MM.1S (cell line): ENCODE measurements around the gene OR12D3.
"Not testable (repeated sequence)": the region's sequence is repeated elsewhere in the genome, so short reads cannot be mapped to it uniquely, and the experiment has no call there.

ENCODE experiments used
- DNase-seq: peaks from one replicate; pipeline ENCODE4 v3.0.0-alpha.2; 2015
- H2AFZ ChIP-seq: fragments of 300-600 bp; sonication (generic); 2 replicates; pipeline ENCODE4 v1.6.0; 2016; ENCODE audit warnings: antibody characterized with exemption, low read length
- H3F3A ChIP-seq: fragments of 300-600 bp; sonication (generic); 2 replicates; pipeline ENCODE4 v1.6.1; 2016; ENCODE audit warnings: mild to moderate bottlenecking, antibody characterized with exemption, low read length, moderate library complexity, mixed read lengths; ENCODE audit not compliant: insufficient read depth
- H3K27ac ChIP-seq: fragments of 300-600 bp; sonication (generic); 2 replicates; pipeline ENCODE4 v1.5.1; 2016; ENCODE audit warnings: mild to moderate bottlenecking, low read length
- H3K27me3 ChIP-seq: fragments of 300-600 bp; sonication (generic); replicated peaks from 2 replicates; pipeline ENCODE4 v1.6.0; 2016; ENCODE audit warnings: low read length; ENCODE audit not compliant: insufficient read depth
- H3K36me3 ChIP-seq: fragments of 300-600 bp; sonication (generic); replicated peaks from 2 replicates; pipeline ENCODE4 v1.6.1; 2016; ENCODE audit warnings: mild to moderate bottlenecking, low read length, mixed read lengths; ENCODE audit not compliant: insufficient read depth
- H3K4me1 ChIP-seq: fragments of 300-600 bp; sonication (generic); 2 replicates; pipeline ENCODE4 v1.6.1; 2016; ENCODE audit warnings: low read length, mixed read lengths
- H3K4me2 ChIP-seq: fragments of 300-600 bp; sonication (generic); 2 replicates; pipeline ENCODE4 v1.6.0; 2016; ENCODE audit warnings: low read depth, low read length
- H3K4me3 ChIP-seq: fragments of 300-600 bp; sonication (generic); 2 replicates; pipeline ENCODE4 v1.5.1; 2016; ENCODE audit warnings: low read length, mixed read lengths
- H3K79me2 ChIP-seq: fragments of 300-600 bp; sonication (generic); 2 replicates; pipeline ENCODE4 v1.6.1; 2016; ENCODE audit warnings: mixed run types, low read length, mixed read lengths
- H3K9ac ChIP-seq: fragments of 300-600 bp; sonication (generic); 2 replicates; pipeline ENCODE4 v1.6.1; 2016; ENCODE audit warnings: low read length, mixed read lengths
- H3K9me2 ChIP-seq: fragments of 300-600 bp; sonication (generic); replicated peaks from 2 replicates; pipeline ENCODE4 v1.6.1; 2016; ENCODE audit warnings: mild to moderate bottlenecking, low read length, mixed read lengths; ENCODE audit not compliant: insufficient read depth
- H3K9me3 ChIP-seq: fragments of 300-600 bp; sonication (generic); replicated peaks from 2 replicates; pipeline ENCODE4 v1.6.1; 2016; ENCODE audit warnings: mild to moderate bottlenecking, low read length, mixed read lengths; ENCODE audit not compliant: insufficient read depth
- H4K20me1 ChIP-seq: fragments of 300-600 bp; sonication (generic); 2 replicates; pipeline ENCODE4 v1.6.1; 2016; ENCODE audit warnings: mild to moderate bottlenecking, low read length, moderate library complexity, mixed read lengths; ENCODE audit not compliant: insufficient read depth
- EZH2 ChIP-seq: fragments of 300-600 bp; sonication (generic); optimal IDR thresholded peaks from 2 replicates; pipeline ENCODE3; 2017; ENCODE audit warnings: low read depth, mild to moderate bottlenecking, antibody characterized with exemption, low read length, mixed read lengths
- EZH2phosphoT487 ChIP-seq: fragments of 300-600 bp; sonication (generic); IDR thresholded peaks from 2 replicates; pipeline ENCODE4 v1.6.1; 2018; ENCODE audit warnings: antibody characterized with exemption, low read length
- TF ChIP-seq, protein P1 (sequence below): fragments of 300-600 bp; sonication (generic); IDR thresholded peaks from 2 replicates; pipeline ENCODE4 v1.5.1; 2016; ENCODE audit warnings: antibody characterized with exemption, low read length, mixed read lengths

OR12D3 gene

DNA sequence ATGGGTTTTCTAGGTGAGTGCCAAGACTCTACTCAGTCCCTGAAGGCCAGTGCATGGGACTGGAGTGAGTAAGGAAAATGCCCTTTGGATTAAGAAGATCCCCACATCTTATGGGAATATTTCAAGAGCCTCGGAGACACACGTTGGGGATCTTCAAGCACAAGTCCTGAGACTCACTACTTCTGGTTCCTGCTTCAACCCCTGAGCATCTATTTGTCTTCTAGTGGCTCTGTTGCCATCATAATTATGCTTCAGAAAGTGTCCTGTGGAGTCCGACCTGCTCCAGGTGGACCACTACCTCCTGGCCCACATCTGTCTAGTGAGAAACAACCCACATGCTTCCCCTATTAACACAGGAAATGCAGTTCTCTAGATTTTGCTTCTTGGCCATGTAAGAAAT, 6.3 kb downstream of the OR12D3 start, which contains the start of gene OR5V1:
OR5V1 (minus strand) TSS at position 101 of the 400 bp plus-strand sequence. CDS start 12,670 bp downstream, outside the sequence.
- Histone ChIP-seq H3K4me2 (no peak within 1 kb of the TSS), H3K9ac (no peak within 1 kb of the TSS), H3F3A (no peaks in the 10 kb centered on the region), H3K79me2 (no peaks in the 10 kb centered on the region), H3K4me1 (no peaks in the 10 kb centered on the region), H2AFZ (no peak within 1 kb of the TSS), H4K20me1 (no peaks in the 10 kb centered on the region), H3K4me3 (no peak within 1 kb of the TSS), H3K36me3 (no peaks in the 10 kb centered on the region), H3K9me3 (no peaks in the 10 kb centered on the region), H3K9me2 (no peaks in the 10 kb centered on the region), H3K27me3 (no peaks in the 10 kb centered on the region), H3K27ac (no peak within 1 kb of the TSS)
- DNase-seq: no peak
- TF ChIP-seq EZH2phosphoT487 (no peak), EZH2 (no peak)
- TF ChIP-seq, protein P1, sequence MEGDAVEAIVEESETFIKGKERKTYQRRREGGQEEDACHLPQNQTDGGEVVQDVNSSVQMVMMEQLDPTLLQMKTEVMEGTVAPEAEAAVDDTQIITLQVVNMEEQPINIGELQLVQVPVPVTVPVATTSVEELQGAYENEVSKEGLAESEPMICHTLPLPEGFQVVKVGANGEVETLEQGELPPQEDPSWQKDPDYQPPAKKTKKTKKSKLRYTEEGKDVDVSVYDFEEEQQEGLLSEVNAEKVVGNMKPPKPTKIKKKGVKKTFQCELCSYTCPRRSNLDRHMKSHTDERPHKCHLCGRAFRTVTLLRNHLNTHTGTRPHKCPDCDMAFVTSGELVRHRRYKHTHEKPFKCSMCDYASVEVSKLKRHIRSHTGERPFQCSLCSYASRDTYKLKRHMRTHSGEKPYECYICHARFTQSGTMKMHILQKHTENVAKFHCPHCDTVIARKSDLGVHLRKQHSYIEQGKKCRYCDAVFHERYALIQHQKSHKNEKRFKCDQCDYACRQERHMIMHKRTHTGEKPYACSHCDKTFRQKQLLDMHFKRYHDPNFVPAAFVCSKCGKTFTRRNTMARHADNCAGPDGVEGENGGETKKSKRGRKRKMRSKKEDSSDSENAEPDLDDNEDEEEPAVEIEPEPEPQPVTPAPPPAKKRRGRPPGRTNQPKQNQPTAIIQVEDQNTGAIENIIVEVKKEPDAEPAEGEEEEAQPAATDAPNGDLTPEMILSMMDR: no peak

DNA sequence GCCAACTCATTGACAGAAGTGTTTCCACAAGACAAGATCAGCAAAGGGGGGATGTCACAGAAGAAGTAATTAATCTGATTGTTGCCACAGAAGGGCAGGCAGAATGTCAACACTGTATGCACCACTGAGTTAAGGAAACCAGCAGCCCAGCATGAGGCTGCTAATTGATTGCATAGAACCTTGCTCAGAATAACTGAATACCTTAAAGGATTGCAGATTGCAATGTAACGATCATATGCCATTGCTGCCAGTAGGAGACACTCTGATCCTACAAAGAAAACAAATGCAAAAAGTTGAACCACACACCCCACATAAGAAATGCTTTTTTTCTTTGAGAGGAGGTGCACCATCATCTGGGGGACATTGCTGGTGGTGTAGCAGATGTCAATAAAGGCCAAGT, 19.5 kb downstream of the OR12D3 start:
- no peaks in the 10 kb centered on the region for H3K9me2 ChIP-seq
- no peak overlapping the region for H3K4me3 ChIP-seq
- TF ChIP-seq, protein P1: no peak
- TF ChIP-seq EZH2phosphoT487 (no peak), EZH2 (no peak)
- H3F3A ChIP-seq: no peaks in the 10 kb centered on the region
- H4K20me1 ChIP-seq: no peaks in the 10 kb centered on the region
- H3K79me2 ChIP-seq: no peaks in the 10 kb centered on the region
- H3K27me3 ChIP-seq: no peaks in the 10 kb centered on the region
- no peak overlapping the region for H3K9ac ChIP-seq
- no peak overlapping the region for H3K27ac ChIP-seq
- no peak overlapping the region for H2AFZ ChIP-seq
- no peaks in the 10 kb centered on the region for H3K9me3 ChIP-seq
- H3K4me2 ChIP-seq: no peak overlapping the region
- H3K36me3 ChIP-seq: no peaks in the 10 kb centered on the region
- H3K4me1 ChIP-seq: no peaks in the 10 kb centered on the region
- DNase-seq: no peak

DNA sequence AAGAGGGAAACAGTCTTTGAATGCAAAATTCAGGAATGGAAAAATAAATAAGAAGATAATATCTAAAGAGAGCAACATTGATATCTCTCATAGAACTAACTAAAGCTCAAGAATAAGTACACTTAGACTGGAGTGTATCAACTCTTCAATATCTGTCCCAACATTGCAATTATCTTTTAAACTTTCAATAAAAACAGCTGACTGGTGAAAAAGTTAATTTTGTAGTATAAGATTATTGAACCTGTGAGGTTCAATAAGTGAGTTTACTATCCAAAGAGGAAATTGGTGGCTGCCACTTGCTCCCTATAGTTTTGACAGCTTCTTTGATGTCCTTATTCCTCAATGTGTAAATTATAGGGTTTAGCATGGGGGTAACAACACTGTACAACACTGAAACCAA, 20.1 kb downstream of the OR12D3 start:
- Histone ChIP-seq H3K27ac (no peak overlapping the region), H3K4me3 (no peak overlapping the region), H3K4me1 (no peaks in the 10 kb centered on the region), H3K36me3 (no peaks in the 10 kb centered on the region), H3K27me3 (no peaks in the 10 kb centered on the region), H3K79me2 (no peaks in the 10 kb centered on the region), H3K9me2 (no peaks in the 10 kb centered on the region), H3K9ac (no peak overlapping the region), H2AFZ (no peak overlapping the region), H4K20me1 (no peaks in the 10 kb centered on the region), H3K9me3 (no peaks in the 10 kb centered on the region), H3K4me2 (no peak overlapping the region), H3F3A (no peaks in the 10 kb centered on the region)
- no peak for DNase-seq
- TF ChIP-seq EZH2 (no peak), EZH2phosphoT487 (no peak)
- TF ChIP-seq, protein P1: no peak

DNA sequence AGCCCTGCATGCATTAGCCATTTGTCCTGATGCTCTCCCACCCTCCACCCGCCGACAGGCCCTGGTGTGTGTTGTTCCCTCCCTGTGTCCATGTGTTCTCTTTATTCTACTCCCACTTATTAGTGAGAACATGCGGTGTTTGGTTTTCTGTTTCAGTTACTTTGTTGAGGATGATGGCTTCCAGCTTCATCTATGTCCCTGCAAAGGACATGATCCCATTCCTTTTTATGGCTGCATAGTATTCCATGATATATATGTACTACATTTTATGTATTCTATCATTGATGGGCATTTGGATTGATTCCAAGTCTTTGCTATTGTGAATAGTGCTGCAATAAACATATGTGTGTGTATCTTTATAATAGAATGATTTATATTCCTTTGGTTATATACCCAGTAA, 25.7 kb downstream of the OR12D3 start:
- H3K27me3 ChIP-seq, H3F3A ChIP-seq: not testable (repeated sequence)

More for the DNA sequence above, 25.7 kb downstream of the OR12D3 start:
- H3K9me2 ChIP-seq, H3K9ac ChIP-seq, H4K20me1 ChIP-seq, H3K36me3 ChIP-seq, H3K4me3 ChIP-seq, H3K27ac ChIP-seq, H3K4me1 ChIP-seq, H3K4me2 ChIP-seq, H2AFZ ChIP-seq, H3K9me3 ChIP-seq, DNase-seq, H3K79me2 ChIP-seq: not testable (repeated sequence)
